ENCODE data around the gene FRMD4A.

Gene FRMD4A

GRCh38 chr10:14330388-14331061 lies at the start of gene FRMD4A:
TSS of gene FRMD4A (minus strand) at chr10:14330924.
- intact Hi-C loops (cut with micrococcal nuclease), result no loop called here
- Mint-ChIP-seq H3K27me3 (peaks cover 30% of the 10 kb centered on the region), H3K27ac (no peak within 1 kb of the TSS), H3K4me3 (no peak within 1 kb of the TSS), H3K36me3 (ENCODE audit: low read depth) (no peaks in the 10 kb centered on the region), H3K9me3 (no peaks in the 10 kb centered on the region), H3K4me1 (ENCODE audit: low read depth) (peaks cover 5% of the 10 kb centered on the region)

- intact Hi-C loops (cut with micrococcal nuclease), result no loop called here
- Mint-ChIP-seq H3K4me3 (no peak overlapping the region), H3K4me1 (ENCODE audit: low read depth) (peaks cover 4% of the 10 kb centered on the region), H3K36me3 (ENCODE audit: low read depth) (no peaks in the 10 kb centered on the region), H3K27me3 (peaks cover 7% of the 10 kb centered on the region), H3K9me3 (no peaks in the 10 kb centered on the region), H3K27ac (no peak overlapping the region)
These were observed 49.0 kb upstream of the FRMD4A start for GRCh38 chr10:14379556-14380280.

DNA sequence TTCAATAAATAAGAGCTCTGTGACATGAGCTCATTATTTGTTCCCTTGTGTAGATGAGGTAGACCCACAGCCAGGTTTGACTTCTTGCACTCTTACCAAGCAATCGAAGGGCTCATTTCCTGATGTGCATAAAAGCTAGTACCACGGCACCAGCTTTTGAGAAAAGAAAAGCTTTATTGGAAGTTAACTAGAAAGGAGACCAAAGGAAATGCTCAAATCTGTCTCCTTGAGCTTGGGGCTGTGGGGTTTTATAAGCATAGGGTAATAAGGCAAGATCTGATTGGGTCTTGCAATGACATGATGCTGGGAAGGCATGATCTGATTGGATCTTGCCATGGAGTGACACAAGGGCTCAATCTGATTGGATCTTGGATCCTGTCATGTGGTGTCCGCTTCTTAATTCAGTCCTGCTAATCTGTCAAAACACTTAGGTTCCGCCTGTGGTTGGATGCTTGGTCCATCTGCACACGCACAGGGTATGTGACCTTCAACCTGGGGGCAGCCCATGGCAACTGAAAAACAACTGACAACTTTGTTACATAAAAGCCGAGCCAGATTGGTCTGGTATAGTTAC lies 47.8 kb upstream of the FRMD4A start:
- Mint-ChIP-seq H3K4me1 (ENCODE audit: low read depth) (no peaks in the 10 kb centered on the region), H3K9me3 (no peaks in the 10 kb centered on the region), H3K27me3 (peaks cover 7% of the 10 kb centered on the region), H3K4me3 (no peak overlapping the region), H3K36me3 (ENCODE audit: low read depth) (no peaks in the 10 kb centered on the region), H3K27ac (no peak overlapping the region)
- intact Hi-C loops (cut with micrococcal nuclease), result no loop called here

GRCh38 chr10:14377591-14378175 lies 47.0 kb upstream of the FRMD4A start:
- intact Hi-C loops (cut with micrococcal nuclease), result no loop called here
- H3K27me3 Mint-ChIP-seq, result peaks cover 8% of the 10 kb centered on the region
- H3K27ac Mint-ChIP-seq, result no peak overlapping the region
- no peaks in the 10 kb centered on the region for H3K9me3 Mint-ChIP-seq
- H3K4me1 Mint-ChIP-seq (ENCODE audit: low read depth), result no peaks in the 10 kb centered on the region
- no peaks in the 10 kb centered on the region for H3K36me3 Mint-ChIP-seq (ENCODE audit: low read depth)
- no peak overlapping the region for H3K4me3 Mint-ChIP-seq

DNA sequence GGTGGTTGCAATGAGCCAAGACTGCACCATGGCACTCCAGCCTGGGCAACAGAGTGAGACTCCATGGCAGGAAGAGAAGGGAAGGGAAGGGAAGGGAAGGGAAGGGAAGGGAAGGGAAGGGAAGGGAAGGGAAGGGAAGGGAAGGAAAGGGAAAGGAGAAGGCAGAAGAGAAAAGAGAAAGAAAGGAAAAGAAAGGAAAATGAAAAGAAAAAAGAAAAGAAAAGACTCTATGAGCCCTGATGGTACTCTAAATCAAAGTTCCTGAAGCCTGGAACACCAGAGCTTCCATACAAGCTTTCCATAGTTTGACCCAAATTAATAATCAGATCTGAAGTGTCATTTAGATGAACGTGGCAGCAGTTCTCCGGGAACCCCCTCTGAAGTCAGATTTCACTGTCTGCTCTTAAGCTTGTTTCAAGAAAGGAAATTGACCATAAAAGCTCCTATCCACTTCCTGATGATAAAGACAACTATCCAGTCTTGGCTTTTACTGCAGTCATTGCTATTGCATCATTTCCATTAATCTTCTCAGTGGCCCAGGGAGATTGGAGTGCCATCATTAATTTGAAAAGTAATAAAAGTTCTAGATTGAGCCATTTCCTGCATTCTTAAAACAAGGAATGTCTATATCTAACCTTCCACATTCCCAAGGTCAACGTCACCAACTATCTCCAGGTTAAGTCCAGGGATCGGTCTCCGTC lies 44.2 kb upstream of the FRMD4A start:
- H3K27me3 Mint-ChIP-seq, result peaks cover 7% of the 10 kb centered on the region
- H3K9me3 Mint-ChIP-seq, result no peaks in the 10 kb centered on the region
- intact Hi-C loops (cut with micrococcal nuclease), result no loop called here

DNA sequence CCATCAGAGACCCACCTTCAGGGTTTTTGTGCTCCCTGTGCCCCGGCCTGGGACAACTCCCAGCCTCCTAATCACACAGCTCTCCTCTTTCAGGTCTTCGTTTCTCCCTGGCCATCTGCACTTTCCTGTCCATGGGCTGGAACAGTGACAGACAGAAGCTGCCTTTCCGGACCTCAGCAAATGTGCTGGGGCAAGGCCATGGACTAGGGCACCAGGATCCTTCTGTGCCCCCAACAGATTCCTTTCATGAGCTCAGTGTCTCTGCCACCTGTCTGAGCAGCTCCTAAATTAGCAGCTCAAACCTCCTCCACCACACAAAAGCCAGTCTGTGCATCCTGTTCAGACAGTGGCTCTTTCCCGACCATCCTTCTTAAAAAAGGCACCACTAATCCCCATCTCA lies 41.9 kb upstream of the FRMD4A start:
- no peak overlapping the region for H3K4me3 Mint-ChIP-seq
- no peaks in the 10 kb centered on the region for H3K4me1 Mint-ChIP-seq (ENCODE audit: low read depth)
- intact Hi-C loops (cut with micrococcal nuclease), result no loop called here
- H3K27me3 Mint-ChIP-seq, result peaks cover 7% of the 10 kb centered on the region
- H3K9me3 Mint-ChIP-seq, result no peaks in the 10 kb centered on the region
- H3K27ac Mint-ChIP-seq, result no peak overlapping the region
- no peaks in the 10 kb centered on the region for H3K36me3 Mint-ChIP-seq (ENCODE audit: low read depth)

More for the DNA sequence above, 44.2 kb upstream of the FRMD4A start:
- Mint-ChIP-seq H3K4me3 (no peak overlapping the region), H3K4me1 (ENCODE audit: low read depth) (no peaks in the 10 kb centered on the region), H3K27ac (no peak overlapping the region), H3K36me3 (ENCODE audit: low read depth) (no peaks in the 10 kb centered on the region)

DNA sequence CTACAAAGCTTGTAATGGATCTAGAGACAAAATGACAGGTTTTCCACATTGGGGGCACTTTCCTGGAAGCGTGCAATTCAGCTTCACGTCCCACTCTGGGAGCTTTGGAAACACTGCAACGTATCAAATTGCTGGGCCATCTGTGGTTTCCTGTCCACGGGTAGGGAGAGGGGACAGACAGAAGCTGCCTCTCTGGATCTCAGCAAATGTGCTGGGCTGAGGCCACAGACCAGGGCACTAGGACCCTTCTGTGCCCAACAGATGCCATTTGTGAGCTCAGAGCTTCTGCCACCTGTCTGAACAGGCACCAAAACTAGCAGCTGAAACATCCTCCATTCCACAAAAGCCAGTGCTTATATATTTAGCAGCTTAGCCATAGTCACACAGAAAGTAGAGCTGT lies 40.9 kb upstream of the FRMD4A start:
- H3K4me3 Mint-ChIP-seq, result no peak overlapping the region
- peaks cover 7% of the 10 kb centered on the region for H3K27me3 Mint-ChIP-seq
- intact Hi-C loops (cut with micrococcal nuclease), result no loop called here
- H3K27ac Mint-ChIP-seq, result no peak overlapping the region
- no peaks in the 10 kb centered on the region for H3K36me3 Mint-ChIP-seq (ENCODE audit: low read depth)
- no peaks in the 10 kb centered on the region for H3K9me3 Mint-ChIP-seq
- no peaks in the 10 kb centered on the region for H3K4me1 Mint-ChIP-seq (ENCODE audit: low read depth)

DNA sequence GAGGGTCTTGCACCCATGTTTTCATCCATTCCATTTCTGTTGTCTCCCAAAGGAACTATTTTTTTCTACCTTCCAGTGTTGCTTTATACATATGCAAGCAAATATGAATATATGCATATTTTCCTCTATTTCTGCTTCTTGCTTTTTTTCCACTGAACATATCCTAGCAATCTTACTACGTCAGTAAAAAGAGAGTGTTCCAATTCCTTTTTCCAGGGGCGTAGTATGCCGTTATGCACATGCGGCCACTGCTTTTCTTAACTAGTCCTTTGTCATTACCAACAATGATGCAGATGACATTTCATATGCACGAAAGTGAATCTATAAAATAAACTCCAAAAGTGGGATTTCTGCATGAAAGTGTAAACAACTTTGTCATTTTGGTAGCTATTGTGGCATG lies 40.2 kb upstream of the FRMD4A start:
- Mint-ChIP-seq H3K9me3 (no peaks in the 10 kb centered on the region), H3K4me1 (ENCODE audit: low read depth) (no peaks in the 10 kb centered on the region), H3K36me3 (ENCODE audit: low read depth) (no peaks in the 10 kb centered on the region), H3K27ac (no peak overlapping the region), H3K27me3 (peaks cover 7% of the 10 kb centered on the region), H3K4me3 (no peak overlapping the region)
- intact Hi-C loops (cut with micrococcal nuclease), result no loop called here

DNA sequence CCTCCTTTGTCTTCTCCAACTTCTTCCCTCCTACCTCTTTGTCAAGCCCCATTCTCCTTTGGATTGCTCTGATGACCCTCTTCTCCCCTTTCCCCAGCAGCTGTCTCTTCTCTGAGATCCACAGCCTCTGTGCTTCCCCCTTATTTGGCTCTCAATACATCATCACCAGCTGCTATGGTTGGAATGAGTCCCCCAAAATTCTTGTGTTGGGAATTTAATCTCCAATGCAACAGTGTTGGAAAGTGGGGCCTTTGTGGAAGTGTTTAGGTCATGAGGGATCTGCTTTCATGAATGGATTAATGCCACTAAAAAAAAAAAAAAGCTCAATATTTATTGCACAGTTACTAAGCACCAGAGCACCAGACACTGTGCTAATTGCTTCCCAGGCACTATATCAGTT lies 39.2 kb upstream of the FRMD4A start:
- Mint-ChIP-seq H3K4me3 (no peak overlapping the region), H3K9me3 (no peaks in the 10 kb centered on the region), H3K27me3 (peaks cover 7% of the 10 kb centered on the region), H3K36me3 (ENCODE audit: low read depth) (no peaks in the 10 kb centered on the region), H3K4me1 (ENCODE audit: low read depth) (no peaks in the 10 kb centered on the region), H3K27ac (no peak overlapping the region)
- intact Hi-C loops (cut with micrococcal nuclease), result no loop called here

GRCh38 chr10:14366760-14367159 lies 36.0 kb upstream of the FRMD4A start:
- H3K27ac Mint-ChIP-seq, result no peak overlapping the region
- peaks cover 11% of the 10 kb centered on the region for H3K27me3 Mint-ChIP-seq
- no peaks in the 10 kb centered on the region for H3K36me3 Mint-ChIP-seq (ENCODE audit: low read depth)
- no peak overlapping the region for H3K4me3 Mint-ChIP-seq
- no peaks in the 10 kb centered on the region for H3K4me1 Mint-ChIP-seq (ENCODE audit: low read depth)
- no peaks in the 10 kb centered on the region for H3K9me3 Mint-ChIP-seq
- intact Hi-C loops (cut with micrococcal nuclease), result no loop called here

GRCh38 chr10:14365266-14365665 lies 34.5 kb upstream of the FRMD4A start:
- Mint-ChIP-seq H3K9me3 (no peaks in the 10 kb centered on the region), H3K27me3 (peaks cover 15% of the 10 kb centered on the region), H3K36me3 (ENCODE audit: low read depth) (no peaks in the 10 kb centered on the region), H3K27ac (no peak overlapping the region), H3K4me1 (ENCODE audit: low read depth) (no peaks in the 10 kb centered on the region), H3K4me3 (no peak overlapping the region)
- intact Hi-C loops (cut with micrococcal nuclease), result no loop called here

DNA sequence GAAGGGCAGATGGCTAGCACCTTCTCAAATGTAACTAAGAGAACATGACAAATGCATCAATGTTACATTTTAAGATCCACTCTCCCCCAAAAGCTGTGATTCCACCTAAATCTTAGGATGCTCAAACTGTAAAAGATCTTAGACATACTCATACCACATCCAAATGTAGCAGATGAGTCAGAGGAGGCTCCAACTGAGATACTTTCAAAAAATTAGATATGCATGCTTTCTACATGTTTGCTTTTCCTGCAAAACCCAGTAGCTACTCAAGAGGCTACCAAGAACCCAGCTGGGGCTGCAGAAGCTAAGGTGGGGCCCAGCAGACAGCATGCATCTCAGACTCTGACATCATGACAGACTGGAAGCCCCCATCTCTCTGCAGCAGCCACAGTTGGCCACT lies 31.4 kb upstream of the FRMD4A start:
- Mint-ChIP-seq H3K9me3 (no peaks in the 10 kb centered on the region), H3K4me1 (ENCODE audit: low read depth) (peaks cover 5% of the 10 kb centered on the region), H3K4me3 (no peak overlapping the region), H3K36me3 (ENCODE audit: low read depth) (no peaks in the 10 kb centered on the region), H3K27ac (no peak overlapping the region), H3K27me3 (peaks cover 11% of the 10 kb centered on the region)
- intact Hi-C loops (cut with micrococcal nuclease), result no loop called here

DNA sequence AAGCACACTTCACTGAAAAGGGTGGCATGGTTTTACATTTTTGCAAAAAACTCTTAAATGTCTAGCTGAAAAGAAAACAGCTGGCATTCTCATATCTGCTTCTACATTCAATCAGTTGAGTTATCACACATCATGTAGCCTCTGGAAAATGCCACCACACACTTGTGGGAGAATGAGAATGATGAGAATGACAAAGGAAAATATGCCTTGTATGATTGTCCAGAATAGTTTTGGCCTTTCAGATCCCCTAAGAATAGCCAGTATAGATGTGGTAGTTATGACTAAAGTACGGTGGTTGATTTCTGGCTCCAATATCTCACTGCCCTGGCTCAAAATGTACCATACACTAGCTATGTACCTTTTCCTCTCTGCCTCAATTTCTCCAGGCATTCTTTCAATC lies 30.2 kb upstream of the FRMD4A start:
- intact Hi-C loops (cut with micrococcal nuclease), result no loop called here
- peaks cover 5% of the 10 kb centered on the region for H3K4me1 Mint-ChIP-seq (ENCODE audit: low read depth)
- no peaks in the 10 kb centered on the region for H3K9me3 Mint-ChIP-seq
- H3K4me3 Mint-ChIP-seq, result no peak overlapping the region
- H3K27ac Mint-ChIP-seq, result no peak overlapping the region
- peaks cover 13% of the 10 kb centered on the region for H3K27me3 Mint-ChIP-seq
- H3K36me3 Mint-ChIP-seq (ENCODE audit: low read depth), result no peaks in the 10 kb centered on the region

GRCh38 chr10:14360515-14360914 lies 29.8 kb upstream of the FRMD4A start:
- no peak overlapping the region for H3K27ac Mint-ChIP-seq
- peaks cover 5% of the 10 kb centered on the region for H3K4me1 Mint-ChIP-seq (ENCODE audit: low read depth)
- peaks cover 13% of the 10 kb centered on the region for H3K27me3 Mint-ChIP-seq
- intact Hi-C loops (cut with micrococcal nuclease), result no loop called here
- no peaks in the 10 kb centered on the region for H3K36me3 Mint-ChIP-seq (ENCODE audit: low read depth)
- H3K4me3 Mint-ChIP-seq, result no peak overlapping the region
- H3K9me3 Mint-ChIP-seq, result no peaks in the 10 kb centered on the region
